A673 (cell line): Measurements from ENCODE around the gene AQP5.

Source experiments
- EZH2 ChIP-seq: fragments of 200-600 bp; sonication (generic); IDR thresholded peaks from 2 replicates; pipeline ENCODE4 v1.6.1; 2017; ENCODE audit warnings: borderline replicate concordance, low read depth, mild to moderate bottlenecking, mixed read lengths, antibody characterized with exemption, low read length; ENCODE audit not compliant: poor library complexity, severe bottlenecking
- TF ChIP-seq, protein P1 (sequence below): fragments of 300-800, 200-600 bp; sonication (generic); conservative IDR thresholded peaks from 2 replicates; pipeline ENCODE4 v1.5.1; 2017; ENCODE audit warnings: low read depth, mild to moderate bottlenecking, antibody characterized with exemption, low read length, moderate library complexity, mixed read lengths

GRCh38 chr12:49975318-49975761, 13.7 kb downstream of the AQP5 start:
- no peak for TF ChIP-seq EZH2
- TF ChIP-seq, protein P1, sequence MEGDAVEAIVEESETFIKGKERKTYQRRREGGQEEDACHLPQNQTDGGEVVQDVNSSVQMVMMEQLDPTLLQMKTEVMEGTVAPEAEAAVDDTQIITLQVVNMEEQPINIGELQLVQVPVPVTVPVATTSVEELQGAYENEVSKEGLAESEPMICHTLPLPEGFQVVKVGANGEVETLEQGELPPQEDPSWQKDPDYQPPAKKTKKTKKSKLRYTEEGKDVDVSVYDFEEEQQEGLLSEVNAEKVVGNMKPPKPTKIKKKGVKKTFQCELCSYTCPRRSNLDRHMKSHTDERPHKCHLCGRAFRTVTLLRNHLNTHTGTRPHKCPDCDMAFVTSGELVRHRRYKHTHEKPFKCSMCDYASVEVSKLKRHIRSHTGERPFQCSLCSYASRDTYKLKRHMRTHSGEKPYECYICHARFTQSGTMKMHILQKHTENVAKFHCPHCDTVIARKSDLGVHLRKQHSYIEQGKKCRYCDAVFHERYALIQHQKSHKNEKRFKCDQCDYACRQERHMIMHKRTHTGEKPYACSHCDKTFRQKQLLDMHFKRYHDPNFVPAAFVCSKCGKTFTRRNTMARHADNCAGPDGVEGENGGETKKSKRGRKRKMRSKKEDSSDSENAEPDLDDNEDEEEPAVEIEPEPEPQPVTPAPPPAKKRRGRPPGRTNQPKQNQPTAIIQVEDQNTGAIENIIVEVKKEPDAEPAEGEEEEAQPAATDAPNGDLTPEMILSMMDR, result no peak
